Measurements from ENCODE around the gene TLX2.

TLX2 gene

DNA sequence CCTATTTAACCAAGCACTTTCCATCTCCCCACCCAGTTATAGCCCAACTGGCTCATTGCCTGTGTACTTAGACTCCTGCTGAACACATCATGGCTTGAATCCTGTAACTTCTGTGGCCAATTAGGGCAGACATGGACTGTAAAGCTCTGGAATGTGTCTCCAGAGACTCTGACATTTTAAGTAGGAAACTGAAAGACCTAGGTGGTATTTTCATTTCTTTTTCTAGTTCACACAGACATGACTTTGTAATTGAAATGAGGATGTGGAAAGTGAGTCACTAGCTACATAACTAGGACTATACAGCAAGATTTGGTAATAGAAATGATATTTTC lies 52.5 kb downstream of the TLX2 start:
- no peak overlapping the region for H3K27ac ChIP-seq
- TF ChIP-seq, protein P1, sequence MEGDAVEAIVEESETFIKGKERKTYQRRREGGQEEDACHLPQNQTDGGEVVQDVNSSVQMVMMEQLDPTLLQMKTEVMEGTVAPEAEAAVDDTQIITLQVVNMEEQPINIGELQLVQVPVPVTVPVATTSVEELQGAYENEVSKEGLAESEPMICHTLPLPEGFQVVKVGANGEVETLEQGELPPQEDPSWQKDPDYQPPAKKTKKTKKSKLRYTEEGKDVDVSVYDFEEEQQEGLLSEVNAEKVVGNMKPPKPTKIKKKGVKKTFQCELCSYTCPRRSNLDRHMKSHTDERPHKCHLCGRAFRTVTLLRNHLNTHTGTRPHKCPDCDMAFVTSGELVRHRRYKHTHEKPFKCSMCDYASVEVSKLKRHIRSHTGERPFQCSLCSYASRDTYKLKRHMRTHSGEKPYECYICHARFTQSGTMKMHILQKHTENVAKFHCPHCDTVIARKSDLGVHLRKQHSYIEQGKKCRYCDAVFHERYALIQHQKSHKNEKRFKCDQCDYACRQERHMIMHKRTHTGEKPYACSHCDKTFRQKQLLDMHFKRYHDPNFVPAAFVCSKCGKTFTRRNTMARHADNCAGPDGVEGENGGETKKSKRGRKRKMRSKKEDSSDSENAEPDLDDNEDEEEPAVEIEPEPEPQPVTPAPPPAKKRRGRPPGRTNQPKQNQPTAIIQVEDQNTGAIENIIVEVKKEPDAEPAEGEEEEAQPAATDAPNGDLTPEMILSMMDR (IDR thresholded peaks at IDR 0.05; ENCODE audit: low read depth, low read length): no peak
- no peaks in the 10 kb centered on the region for H3K9me3 ChIP-seq (ENCODE audit: severe bottlenecking)
- H3K36me3 ChIP-seq: no peaks in the 10 kb centered on the region
- no peak overlapping the region for H3K4me3 ChIP-seq (ENCODE audit: low read depth, low read length)
- H3K27me3 ChIP-seq (ENCODE audit: insufficient read depth, low read depth, severe bottlenecking): no peaks in the 10 kb centered on the region
- DNase-seq: no peak

All from WERI-Rb-1 (cell line).